ENCODE results near the gene ABAT. TPM values are rescaled to one million over a fixed set of nuclear protein-coding genes. Genes with fewer than 3 reads are reported as not detected.

The ABAT gene
- total RNA-seq, 1 donor from 2014 or later = 14.5 TPM

GRCh38 chr16:8685617-8686016 lies 11.2 kb downstream of the ABAT start:
- no peak for TF ChIP-seq CTCF (IDR thresholded peaks at IDR 0.05; ENCODE audit: borderline replicate concordance)
- H3K27me3 ChIP-seq (ENCODE audit: low read depth) = no peaks in the 10 kb centered on the region
- intact Hi-C loops (cut with micrococcal nuclease) = no loop called here
- no peak for DNase-seq
- peaks cover 8% of the 10 kb centered on the region for H3K36me3 ChIP-seq
- H3K4me3 ChIP-seq = peak overlapping the region; percentile 14
- H3K27ac ChIP-seq (replicated peaks) = peak overlapping the region; percentile 74
- peaks cover 15% of the 10 kb centered on the region for H3K9me3 ChIP-seq (replicated peaks)
- H3K4me1 ChIP-seq = peaks cover 15% of the 10 kb centered on the region

DNA sequence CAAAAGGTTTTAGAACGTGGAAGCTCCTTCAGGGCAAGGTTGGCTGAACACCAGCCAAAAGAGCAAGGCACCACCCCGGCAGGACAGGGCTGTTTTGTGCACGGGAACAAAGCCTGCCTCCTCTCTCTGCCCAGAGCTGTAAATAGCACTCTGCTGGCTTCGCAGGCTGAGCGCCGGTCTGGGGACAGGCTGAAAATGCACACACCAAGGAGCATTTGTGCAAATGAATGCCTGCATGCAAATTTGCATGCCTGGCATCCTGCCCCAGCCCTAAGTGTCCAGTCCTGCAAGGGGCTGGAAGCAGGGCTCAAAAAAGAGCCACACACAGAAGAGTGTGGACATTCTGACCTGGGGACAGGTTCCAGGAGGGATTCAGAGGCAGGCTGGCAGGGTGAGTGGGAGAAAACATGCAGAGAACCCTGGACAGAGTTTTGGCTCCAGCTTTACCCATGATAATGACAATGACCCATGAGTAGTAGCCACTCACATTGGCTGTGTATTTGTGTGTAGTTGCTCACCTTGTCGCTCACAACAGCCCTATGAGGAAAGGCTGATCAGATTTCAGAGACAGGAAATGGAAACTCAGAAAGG lies 11.7 kb downstream of the ABAT start:
- H3K9me3 ChIP-seq (replicated peaks) = peaks cover 15% of the 10 kb centered on the region

GRCh38 chr16:8686879-8687278 lies 12.5 kb downstream of the ABAT start:
- no peak for TF ChIP-seq CTCF (IDR thresholded peaks at IDR 0.05; ENCODE audit: borderline replicate concordance)
- no peak for DNase-seq
- Histone ChIP-seq H3K4me1 (peaks cover 15% of the 10 kb centered on the region), H3K4me3 (no peak overlapping the region), H3K36me3 (peaks cover 8% of the 10 kb centered on the region), H3K9me3 (replicated peaks) (peaks cover 15% of the 10 kb centered on the region), H3K27ac (replicated peaks) (peak overlapping the region; percentile 74), H3K27me3 (ENCODE audit: low read depth) (no peaks in the 10 kb centered on the region)
- intact Hi-C loops (cut with micrococcal nuclease) = no loop called here

More for the DNA sequence above, 11.7 kb downstream of the ABAT start:
- Histone ChIP-seq H3K36me3 (peaks cover 8% of the 10 kb centered on the region), H3K4me3 (peak overlapping the region; percentile 14), H3K27me3 (ENCODE audit: low read depth) (no peaks in the 10 kb centered on the region), H3K27ac (replicated peaks) (peak overlapping the region; percentile 74), H3K4me1 (peaks cover 15% of the 10 kb centered on the region)
- TF ChIP-seq CTCF (IDR thresholded peaks at IDR 0.05; ENCODE audit: borderline replicate concordance) = no peak
- peak; percentile 36 for DNase-seq
- intact Hi-C loops (cut with micrococcal nuclease) = no loop called here

- Histone ChIP-seq H3K36me3 (peaks cover 8% of the 10 kb centered on the region), H3K9me3 (replicated peaks) (peaks cover 15% of the 10 kb centered on the region), H3K4me1 (peaks cover 15% of the 10 kb centered on the region), H3K27ac (replicated peaks) (no peak overlapping the region), H3K4me3 (no peak overlapping the region), H3K27me3 (ENCODE audit: low read depth) (no peaks in the 10 kb centered on the region)
- intact Hi-C loops (cut with micrococcal nuclease) = no loop called here
- no peak for TF ChIP-seq CTCF (IDR thresholded peaks at IDR 0.05; ENCODE audit: borderline replicate concordance)
- no peak for DNase-seq
Measured at GRCh38 chr16:8689686-8690085, 15.3 kb downstream of the ABAT start.

- TF ChIP-seq CTCF (IDR thresholded peaks at IDR 0.05; ENCODE audit: borderline replicate concordance) = no peak
- no peaks in the 10 kb centered on the region for H3K27me3 ChIP-seq (ENCODE audit: low read depth)
- H3K27ac ChIP-seq (replicated peaks) = no peak overlapping the region
- DNase-seq = no peak
- no peak overlapping the region for H3K4me3 ChIP-seq
- H3K36me3 ChIP-seq = peaks cover 8% of the 10 kb centered on the region
- peaks cover 3% of the 10 kb centered on the region for H3K4me1 ChIP-seq
- peaks cover 15% of the 10 kb centered on the region for H3K9me3 ChIP-seq (replicated peaks)
- intact Hi-C loops (cut with micrococcal nuclease) = no loop called here
Measured at GRCh38 chr16:8691728-8692127, 17.3 kb downstream of the ABAT start.
